Stimulated activated naive CD8-positive, alpha-beta T cell treated with anti-CD3 and anti-CD28 coated beads, Interleukin-15, Interleukin-2, amounts not matched to agents 100 ng/mL and 50 ng/mL, for 24 hours (primary cell): Measurements from ENCODE around the gene ADAMTS2.

Experiments used
- H3K27ac Mint-ChIP-seq: one replicate; pipeline ENCODE4 v1.8.0; 2021; ENCODE audit warnings: mild to moderate bottlenecking, mixed read lengths
- H3K27me3 Mint-ChIP-seq: one replicate; pipeline ENCODE4 v1.8.0; 2021; ENCODE audit warnings: mixed read lengths
- H3K36me3 Mint-ChIP-seq: one replicate; pipeline ENCODE4 v1.8.0; 2021; ENCODE audit warnings: low read depth, mixed read lengths
- H3K4me1 Mint-ChIP-seq: one replicate; pipeline ENCODE4 v1.8.0; 2021; ENCODE audit warnings: low read depth, mixed read lengths
- H3K4me3 Mint-ChIP-seq: one replicate; pipeline ENCODE4 v1.8.0; 2021; ENCODE audit warnings: mild to moderate bottlenecking, mixed read lengths
- H3K9me3 Mint-ChIP-seq: one replicate; pipeline ENCODE4 v1.8.0; 2021; ENCODE audit warnings: mixed read lengths

The ADAMTS2 gene

GRCh38 chr5:179142434-179143198 lies 202.6 kb downstream of the ADAMTS2 start:
- H3K9me3 Mint-ChIP-seq, result no peaks in the 10 kb centered on the region
- no peaks in the 10 kb centered on the region for H3K36me3 Mint-ChIP-seq
- peak overlapping the region; percentile 35 for H3K4me3 Mint-ChIP-seq
- H3K4me1 Mint-ChIP-seq, result peaks cover 40% of the 10 kb centered on the region
- H3K27ac Mint-ChIP-seq, result peak overlapping the region; percentile 93
- H3K27me3 Mint-ChIP-seq, result no peaks in the 10 kb centered on the region

DNA sequence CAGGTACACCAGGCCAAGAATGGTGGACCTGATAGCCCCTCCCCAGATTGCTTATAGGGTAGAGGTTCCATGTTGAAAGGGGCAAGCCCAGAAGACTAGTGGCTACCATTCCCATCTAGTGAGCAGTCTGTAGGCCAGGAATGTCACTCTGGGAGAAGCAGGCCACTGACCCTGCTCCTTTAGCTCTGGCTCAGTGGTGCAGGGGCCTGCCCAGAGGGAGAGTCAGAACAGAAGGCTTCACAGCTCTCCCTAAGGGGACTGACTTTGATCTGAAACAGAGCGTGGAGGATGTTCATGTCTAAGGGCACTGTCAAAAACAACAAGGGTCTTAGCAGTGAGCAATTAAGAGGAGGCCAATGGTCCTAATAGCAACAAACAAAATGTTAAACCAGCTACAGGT lies 203.4 kb downstream of the ADAMTS2 start:
- H3K27ac Mint-ChIP-seq, result peak overlapping the region; percentile 93
- no peak overlapping the region for H3K4me3 Mint-ChIP-seq
- H3K36me3 Mint-ChIP-seq, result no peaks in the 10 kb centered on the region
- no peaks in the 10 kb centered on the region for H3K9me3 Mint-ChIP-seq
- no peaks in the 10 kb centered on the region for H3K27me3 Mint-ChIP-seq
- H3K4me1 Mint-ChIP-seq, result peaks cover 36% of the 10 kb centered on the region

GRCh38 chr5:179140293-179140692 lies 205.0 kb downstream of the ADAMTS2 start:
- no peaks in the 10 kb centered on the region for H3K27me3 Mint-ChIP-seq
- peaks cover 22% of the 10 kb centered on the region for H3K4me1 Mint-ChIP-seq
- H3K36me3 Mint-ChIP-seq, result no peaks in the 10 kb centered on the region
- H3K27ac Mint-ChIP-seq, result no peak overlapping the region
- H3K4me3 Mint-ChIP-seq, result no peak overlapping the region
- no peaks in the 10 kb centered on the region for H3K9me3 Mint-ChIP-seq

DNA sequence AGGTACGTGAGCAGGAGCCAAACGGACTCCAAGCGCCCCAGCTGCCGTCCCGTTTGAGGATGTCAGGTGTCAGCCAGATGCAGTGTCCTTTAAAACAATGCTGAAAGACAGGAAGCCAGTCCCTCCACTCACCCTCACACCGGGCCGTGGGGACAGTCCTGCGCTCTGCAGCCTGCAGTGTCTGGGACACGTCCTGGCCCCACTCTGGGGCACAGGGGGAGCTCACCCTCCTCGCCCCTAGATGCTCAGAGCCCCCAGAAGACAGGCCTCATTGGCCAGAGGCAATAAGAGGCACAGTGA lies 205.4 kb downstream of the ADAMTS2 start:
- Mint-ChIP-seq H3K4me3 (no peak overlapping the region), H3K4me1 (peaks cover 21% of the 10 kb centered on the region), H3K27me3 (no peaks in the 10 kb centered on the region), H3K9me3 (no peaks in the 10 kb centered on the region), H3K36me3 (no peaks in the 10 kb centered on the region), H3K27ac (no peak overlapping the region)

DNA sequence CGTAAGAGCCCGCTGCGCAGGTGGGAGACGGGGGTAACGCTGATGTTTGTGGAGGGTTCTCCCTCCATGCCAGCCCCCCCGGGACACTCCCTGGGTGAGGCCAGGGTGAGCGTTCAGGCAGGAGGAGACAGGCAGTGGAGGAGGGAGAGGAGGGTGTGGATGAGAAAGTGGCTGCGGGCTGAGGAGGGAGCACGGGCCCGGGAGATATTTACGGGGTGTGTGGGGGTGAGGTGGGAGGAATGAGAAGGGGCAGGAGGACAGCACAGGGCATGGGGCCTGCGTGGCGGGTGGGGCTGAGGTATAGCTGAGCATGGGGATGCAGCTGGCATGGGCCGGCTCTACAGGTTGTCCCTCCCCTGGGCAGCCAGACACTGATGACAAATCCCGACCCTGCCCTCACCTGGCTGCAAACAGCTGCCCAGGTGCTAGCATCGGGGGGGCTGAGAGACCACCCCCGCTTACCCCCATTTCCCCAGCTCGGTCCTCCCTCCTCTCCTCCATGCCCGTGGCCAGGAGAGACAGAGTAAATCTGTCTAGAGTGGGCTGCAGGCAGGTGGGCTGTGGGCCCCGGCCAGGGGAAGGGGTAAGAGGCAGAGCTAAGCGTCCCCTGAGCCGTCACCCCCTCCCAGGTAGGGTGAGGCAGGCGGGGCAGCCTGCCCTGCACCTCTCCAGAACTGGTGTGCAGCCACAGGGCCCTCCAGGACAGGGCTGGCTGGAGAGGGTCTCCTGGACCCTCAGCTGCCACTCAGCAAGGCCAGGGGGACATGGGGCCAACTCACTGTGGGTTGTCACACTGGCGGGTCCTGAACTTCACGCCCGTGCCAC lies 205.9 kb downstream of the ADAMTS2 start:
- H3K4me1 Mint-ChIP-seq, result peaks cover 21% of the 10 kb centered on the region
- H3K27ac Mint-ChIP-seq, result no peak overlapping the region
- no peaks in the 10 kb centered on the region for H3K27me3 Mint-ChIP-seq
- no peaks in the 10 kb centered on the region for H3K9me3 Mint-ChIP-seq
- H3K4me3 Mint-ChIP-seq, result no peak overlapping the region
- H3K36me3 Mint-ChIP-seq, result no peaks in the 10 kb centered on the region

GRCh38 chr5:179138568-179138925 lies 206.7 kb downstream of the ADAMTS2 start:
- H3K27me3 Mint-ChIP-seq, result no peaks in the 10 kb centered on the region
- no peaks in the 10 kb centered on the region for H3K9me3 Mint-ChIP-seq
- peaks cover 20% of the 10 kb centered on the region for H3K4me1 Mint-ChIP-seq
- H3K36me3 Mint-ChIP-seq, result no peaks in the 10 kb centered on the region
- no peak overlapping the region for H3K27ac Mint-ChIP-seq
- no peak overlapping the region for H3K4me3 Mint-ChIP-seq

DNA sequence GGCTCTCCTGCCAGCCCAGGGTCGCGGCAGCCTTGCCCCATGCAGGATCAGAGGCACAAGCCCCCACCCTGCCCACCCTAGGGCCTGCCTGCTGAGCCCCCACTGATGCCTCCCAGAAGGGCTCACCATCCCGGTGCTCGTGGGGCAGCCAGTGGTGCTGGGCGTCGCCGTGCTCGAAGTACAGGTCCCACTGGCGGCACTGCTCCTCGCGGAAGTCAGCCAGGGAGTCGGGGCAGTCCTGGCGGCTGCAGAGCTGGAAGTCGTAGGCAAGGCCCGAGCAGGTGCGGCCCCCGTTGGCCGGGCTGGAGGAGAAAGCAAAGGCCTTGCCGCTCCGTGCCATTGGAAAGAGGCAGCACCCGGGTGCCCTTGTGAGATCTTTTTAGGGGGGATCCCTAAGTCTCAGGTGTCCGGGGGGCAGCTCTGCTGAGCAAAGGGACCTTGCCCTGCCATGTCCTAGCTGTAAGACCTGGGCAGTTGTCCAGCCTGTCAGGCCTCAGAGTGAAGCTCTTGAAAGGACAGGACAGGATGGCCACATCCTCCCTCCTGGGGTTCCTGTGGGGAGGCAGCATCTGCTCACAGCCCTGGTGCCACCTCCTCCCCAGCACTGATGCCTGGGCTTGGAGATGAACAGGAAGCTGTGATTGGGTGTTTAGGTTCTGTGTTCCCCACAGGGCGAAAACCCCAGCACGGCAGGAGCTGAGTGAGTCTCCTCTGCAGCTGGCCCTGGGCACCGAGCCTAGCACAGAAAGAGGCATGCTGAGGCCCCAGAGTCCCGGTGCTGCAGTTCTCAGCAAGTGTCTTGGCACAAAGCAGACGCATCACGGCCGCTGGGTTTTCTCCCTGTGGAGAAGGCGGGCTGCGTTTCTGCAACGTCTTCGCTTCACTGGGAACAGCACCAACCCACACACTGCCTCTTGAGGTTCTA lies 207.4 kb downstream of the ADAMTS2 start:
- Mint-ChIP-seq H3K4me1 (peaks cover 14% of the 10 kb centered on the region), H3K36me3 (no peaks in the 10 kb centered on the region), H3K27me3 (no peaks in the 10 kb centered on the region), H3K9me3 (no peaks in the 10 kb centered on the region), H3K27ac (no peak overlapping the region), H3K4me3 (no peak overlapping the region)

DNA sequence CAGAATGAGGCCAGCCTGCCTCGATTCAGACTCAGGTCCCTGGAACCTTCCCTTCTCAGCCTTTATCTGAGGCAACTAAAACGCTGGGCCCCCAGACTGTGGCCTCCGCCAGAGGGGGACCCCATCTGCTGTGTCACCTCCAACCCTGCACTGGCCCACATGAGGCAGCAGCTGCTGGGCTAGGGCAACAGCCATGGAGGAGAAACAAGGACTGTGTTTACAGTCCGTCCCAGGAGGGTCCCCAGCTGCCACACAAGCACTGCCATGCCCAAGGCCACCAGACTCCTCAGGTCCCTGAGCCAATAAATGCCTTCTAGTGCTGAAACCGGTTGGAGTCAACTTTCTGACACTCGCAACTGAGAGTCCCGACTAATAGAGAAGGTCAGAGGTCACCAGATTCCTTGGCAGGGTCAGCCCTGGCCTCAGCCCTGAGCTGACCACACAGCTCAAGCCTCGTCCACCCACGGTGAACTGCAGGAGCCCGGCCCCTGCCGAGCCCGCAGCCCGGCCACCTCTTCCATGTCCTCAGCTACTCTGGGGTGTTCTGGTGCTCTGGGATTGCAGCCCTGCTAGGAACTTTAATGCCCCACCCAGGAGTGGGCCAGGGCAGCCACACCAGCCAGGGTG lies 208.1 kb downstream of the ADAMTS2 start:
- Mint-ChIP-seq H3K9me3 (no peaks in the 10 kb centered on the region), H3K27me3 (no peaks in the 10 kb centered on the region), H3K36me3 (no peaks in the 10 kb centered on the region), H3K27ac (no peak overlapping the region), H3K4me1 (peaks cover 6% of the 10 kb centered on the region), H3K4me3 (no peak overlapping the region)

DNA sequence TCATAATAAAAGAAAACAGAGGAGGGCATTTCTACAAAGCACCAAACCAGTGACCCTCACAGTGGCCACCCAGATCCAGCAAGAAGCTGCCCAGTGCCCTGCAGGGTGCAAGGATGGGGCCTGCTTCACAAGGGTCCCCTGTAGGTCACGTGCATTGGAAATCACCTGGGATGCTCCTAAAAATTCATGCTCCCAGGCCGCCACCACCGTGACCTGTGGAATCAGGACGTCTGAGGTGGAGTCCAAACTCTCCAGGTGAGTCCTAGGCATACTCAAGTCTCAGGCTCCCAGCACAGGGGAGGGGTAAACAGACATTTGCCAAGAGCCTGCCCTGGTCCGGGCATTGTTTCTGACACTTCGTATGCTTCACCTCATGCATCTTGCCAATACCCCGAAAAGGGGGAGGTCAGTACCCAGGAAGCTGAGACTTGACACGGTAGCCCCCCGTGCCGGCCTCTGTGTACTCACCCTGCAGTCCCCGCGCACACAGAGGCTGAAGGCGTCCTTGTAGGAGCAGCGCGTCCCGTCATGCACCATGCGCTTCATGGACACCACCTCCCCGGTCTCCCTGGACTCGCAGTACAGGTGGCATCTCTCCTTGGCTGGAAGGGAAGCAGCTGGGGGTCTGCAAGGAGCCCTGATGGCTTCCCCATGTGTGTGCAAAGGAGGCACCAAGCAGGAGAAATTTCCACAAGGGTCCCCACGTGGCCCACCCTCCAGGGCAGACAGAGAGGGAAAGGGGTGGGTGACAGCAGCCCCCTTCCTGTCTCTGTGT lies 209.6 kb downstream of the ADAMTS2 start:
- no peak overlapping the region for H3K4me3 Mint-ChIP-seq
- no peak overlapping the region for H3K27ac Mint-ChIP-seq
- H3K27me3 Mint-ChIP-seq, result no peaks in the 10 kb centered on the region
- H3K9me3 Mint-ChIP-seq, result no peaks in the 10 kb centered on the region
- no peaks in the 10 kb centered on the region for H3K4me1 Mint-ChIP-seq
- no peaks in the 10 kb centered on the region for H3K36me3 Mint-ChIP-seq

- H3K4me3 Mint-ChIP-seq, result no peak overlapping the region
- no peak overlapping the region for H3K27ac Mint-ChIP-seq
- H3K36me3 Mint-ChIP-seq, result no peaks in the 10 kb centered on the region
- no peaks in the 10 kb centered on the region for H3K9me3 Mint-ChIP-seq
- H3K4me1 Mint-ChIP-seq, result no peaks in the 10 kb centered on the region
- H3K27me3 Mint-ChIP-seq, result no peaks in the 10 kb centered on the region
Measured at GRCh38 chr5:179135006-179135405, 210.3 kb downstream of the ADAMTS2 start.

DNA sequence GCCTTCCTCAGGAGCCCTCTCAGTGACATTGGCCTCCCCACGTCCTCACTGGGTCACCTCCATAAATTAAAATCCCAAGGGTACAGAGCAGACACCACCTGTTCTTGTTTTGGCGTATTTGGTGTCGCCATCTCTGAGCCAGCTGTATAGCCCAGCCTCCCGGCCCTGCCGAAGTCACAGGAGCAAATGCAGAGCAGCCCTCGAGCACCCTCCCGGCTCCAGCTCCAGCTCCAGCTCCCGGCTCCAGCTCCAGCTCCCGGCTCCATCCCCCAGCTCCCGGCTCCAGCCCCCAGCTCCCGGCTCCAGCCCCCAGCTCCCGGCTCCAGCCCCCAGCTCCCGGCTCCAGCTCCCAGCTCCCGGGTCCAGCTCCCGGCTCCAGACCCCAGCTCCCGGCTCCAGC lies 210.8 kb downstream of the ADAMTS2 start:
- no peaks in the 10 kb centered on the region for H3K9me3 Mint-ChIP-seq
- no peaks in the 10 kb centered on the region for H3K36me3 Mint-ChIP-seq
- no peak overlapping the region for H3K27ac Mint-ChIP-seq
- no peak overlapping the region for H3K4me3 Mint-ChIP-seq
- H3K27me3 Mint-ChIP-seq, result no peaks in the 10 kb centered on the region
- no peaks in the 10 kb centered on the region for H3K4me1 Mint-ChIP-seq

GRCh38 chr5:179132586-179133355 lies 212.5 kb downstream of the ADAMTS2 start:
- Mint-ChIP-seq H3K4me3 (no peak overlapping the region), H3K36me3 (no peaks in the 10 kb centered on the region), H3K27ac (no peak overlapping the region), H3K9me3 (no peaks in the 10 kb centered on the region), H3K4me1 (no peaks in the 10 kb centered on the region), H3K27me3 (no peaks in the 10 kb centered on the region)

DNA sequence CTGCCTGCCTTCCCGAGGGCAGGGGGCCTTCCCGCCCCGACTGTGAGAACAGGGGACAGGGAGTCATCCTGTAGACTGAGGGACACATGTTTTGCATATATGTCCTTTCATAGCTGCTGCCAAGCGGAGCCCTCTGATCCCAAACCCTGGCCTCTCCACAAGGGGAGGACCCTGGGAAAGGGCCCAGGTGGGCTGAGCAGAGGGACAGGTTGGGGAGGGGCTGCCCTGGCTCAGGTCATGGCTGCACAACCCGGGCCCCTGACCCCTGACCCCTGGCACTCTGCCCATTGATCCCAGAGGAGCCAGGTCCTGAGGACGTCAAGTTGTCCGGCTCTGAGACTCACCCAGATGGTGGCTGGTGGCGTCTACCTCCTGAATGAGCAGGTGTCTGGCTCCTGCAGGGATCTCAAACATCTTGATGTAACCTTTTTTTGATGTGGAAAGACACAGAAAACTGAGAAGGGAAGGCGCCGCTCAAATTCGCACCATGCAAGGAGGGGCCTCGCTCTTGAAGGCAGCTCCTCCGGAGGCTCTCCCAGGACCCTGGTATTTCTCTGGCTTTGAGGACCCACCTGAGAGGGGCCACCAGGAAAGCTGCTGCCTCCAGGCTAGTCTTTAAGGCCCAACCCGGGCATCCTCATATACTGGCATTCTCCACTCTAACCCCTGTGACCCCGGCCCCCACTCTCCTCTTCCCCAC lies 213.2 kb downstream of the ADAMTS2 start:
- H3K9me3 Mint-ChIP-seq, result no peaks in the 10 kb centered on the region

More for the DNA sequence above, 213.2 kb downstream of the ADAMTS2 start:
- Mint-ChIP-seq H3K27ac (no peak overlapping the region), H3K27me3 (no peaks in the 10 kb centered on the region), H3K36me3 (no peaks in the 10 kb centered on the region), H3K4me3 (no peak overlapping the region), H3K4me1 (no peaks in the 10 kb centered on the region)
